HCT116 (cell line): Measurements from ENCODE around the gene SERPINB6.

Source experiments
- CTCF ChIP-seq, 3 experiments: fragments of 200-600 bp in 1 of 3; sonication (generic) in 1 of 3; IDR thresholded peaks in 2 of 3; conservative IDR thresholded peaks in 1 of 3; 2 replicates each; pipeline ENCODE4 v1.5.1; 2012 to 2017; ENCODE audit warnings: low read depth in 2 of 3, low read length in 2 of 3, antibody characterized with exemption in 1 of 3, borderline replicate concordance in 1 of 3, control low read depth in 1 of 3, mild to moderate bottlenecking in 1 of 3, mixed read lengths in 1 of 3, mixed run types in 1 of 3, moderate library complexity in 1 of 3; ENCODE audit not compliant: insufficient read depth in 1 of 3
- EZH2 ChIP-seq: fragments of 200-600 bp; sonication (generic); IDR thresholded peaks from 2 replicates; pipeline ENCODE4 v1.6.1; 2017; ENCODE audit warnings: antibody characterized with exemption, mixed run types
- EZH2phosphoT487 ChIP-seq: fragments of 200-600 bp; IDR thresholded peaks from 2 replicates; pipeline ENCODE4 v1.6.1; 2018; ENCODE audit warnings: antibody characterized with exemption, borderline replicate concordance
- ZBTB33 ChIP-seq: IDR thresholded peaks from 2 replicates; pipeline ENCODE4 v1.6.1; 2011; ENCODE audit warnings: mild to moderate bottlenecking, low read length, moderate library complexity; ENCODE audit not compliant: insufficient replicate concordance; ENCODE audit errors: extremely low read depth

- TF ChIP-seq CTCF (IDR thresholded peaks at IDR 0.05 in 2 of 3, conservative IDR thresholded peaks at IDR 0.05 in 1 of 3; ENCODE audit: borderline replicate concordance in 1 of 3, insufficient read depth in 1 of 3, low read depth in 2 of 3, low read length in 2 of 3) (no peak), EZH2phosphoT487 (no peak), ZBTB33 (no peak), EZH2 (no peak)
Observed at GRCh38 chr6:2920671-2921112, 50.7 kb downstream of the SERPINB6 start.
